ENCODE results near the gene SEMA4D.

Gene SEMA4D

GRCh38 chr9:89431930-89432725, 65.8 kb downstream of the SEMA4D start:
- FAIRE-seq, result no peak
- TF ChIP-seq CTCF (IDR thresholded peaks at IDR 0.05; ENCODE audit: insufficient read depth, missing control alignments), result no peak
- DNase-seq (ENCODE audit: insufficient read length, low spot score), result no peak

GRCh38 chr9:89430995-89431394, 66.9 kb downstream of the SEMA4D start:
- no peak for FAIRE-seq
- no peak for DNase-seq (ENCODE audit: insufficient read length, low spot score)
- no peak for TF ChIP-seq CTCF (IDR thresholded peaks at IDR 0.05; ENCODE audit: insufficient read depth, missing control alignments)

GRCh38 chr9:89428901-89429890, 68.7 kb downstream of the SEMA4D start:
- DNase-seq (ENCODE audit: insufficient read length, low spot score), result no peak
- FAIRE-seq, result no peak

GRCh38 chr9:89428222-89428761, 69.6 kb downstream of the SEMA4D start:
- no peak for DNase-seq (ENCODE audit: insufficient read length, low spot score)
- no peak for TF ChIP-seq CTCF (IDR thresholded peaks at IDR 0.05; ENCODE audit: insufficient read depth, missing control alignments)
- no peak for FAIRE-seq

More at GRCh38 chr9:89428901-89429890, 68.7 kb downstream of the SEMA4D start:
- TF ChIP-seq CTCF (IDR thresholded peaks at IDR 0.05; ENCODE audit: insufficient read depth, missing control alignments), result no peak

GRCh38 chr9:89427621-89428221, 70.2 kb downstream of the SEMA4D start:
- DNase-seq (ENCODE audit: insufficient read length, low spot score), result no peak
- no peak for FAIRE-seq
- no peak for TF ChIP-seq CTCF (IDR thresholded peaks at IDR 0.05; ENCODE audit: insufficient read depth, missing control alignments)

GRCh38 chr9:89426384-89426961, 71.4 kb downstream of the SEMA4D start:
- DNase-seq (ENCODE audit: insufficient read length, low spot score), result no peak
- TF ChIP-seq CTCF (IDR thresholded peaks at IDR 0.05; ENCODE audit: insufficient read depth, missing control alignments), result no peak
- no peak for FAIRE-seq

All from D721Med (cell line).